ENCODE results near the gene SEZ6. TPM values are rescaled to one million over a fixed set of nuclear protein-coding genes. Genes with fewer than 3 reads are reported as not detected.

Gene SEZ6
- total RNA-seq, 1 donor from 2014 or later: not detected

- Mint-ChIP-seq H3K27ac (no peak overlapping the region), H3K27me3 (peaks cover 2% of the 10 kb centered on the region), H3K4me3 (no peak overlapping the region), H3K9me3 (no peaks in the 10 kb centered on the region), H3K4me1 (no peaks in the 10 kb centered on the region), H3K36me3 (ENCODE audit: low read depth) (no peaks in the 10 kb centered on the region)
- CTCF ChIA-PET: no interaction called here
- intact Hi-C loops (cut with micrococcal nuclease): no loop called here
- ATAC-seq (ENCODE audit: low read depth) (no peak), DNase-seq (no peak)
- TF ChIP-seq, protein P1, sequence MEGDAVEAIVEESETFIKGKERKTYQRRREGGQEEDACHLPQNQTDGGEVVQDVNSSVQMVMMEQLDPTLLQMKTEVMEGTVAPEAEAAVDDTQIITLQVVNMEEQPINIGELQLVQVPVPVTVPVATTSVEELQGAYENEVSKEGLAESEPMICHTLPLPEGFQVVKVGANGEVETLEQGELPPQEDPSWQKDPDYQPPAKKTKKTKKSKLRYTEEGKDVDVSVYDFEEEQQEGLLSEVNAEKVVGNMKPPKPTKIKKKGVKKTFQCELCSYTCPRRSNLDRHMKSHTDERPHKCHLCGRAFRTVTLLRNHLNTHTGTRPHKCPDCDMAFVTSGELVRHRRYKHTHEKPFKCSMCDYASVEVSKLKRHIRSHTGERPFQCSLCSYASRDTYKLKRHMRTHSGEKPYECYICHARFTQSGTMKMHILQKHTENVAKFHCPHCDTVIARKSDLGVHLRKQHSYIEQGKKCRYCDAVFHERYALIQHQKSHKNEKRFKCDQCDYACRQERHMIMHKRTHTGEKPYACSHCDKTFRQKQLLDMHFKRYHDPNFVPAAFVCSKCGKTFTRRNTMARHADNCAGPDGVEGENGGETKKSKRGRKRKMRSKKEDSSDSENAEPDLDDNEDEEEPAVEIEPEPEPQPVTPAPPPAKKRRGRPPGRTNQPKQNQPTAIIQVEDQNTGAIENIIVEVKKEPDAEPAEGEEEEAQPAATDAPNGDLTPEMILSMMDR (IDR thresholded peaks at IDR 0.05): no peak
- POLR2A ChIA-PET: no interaction called here
Measured at GRCh38 chr17:28989028-28989427, 16.8 kb downstream of the SEZ6 start.

- ChIA-PET POLR2A (no interaction called here), CTCF (no interaction called here)
- TF ChIP-seq, protein P1 (IDR thresholded peaks at IDR 0.05): no peak
- H3K27ac Mint-ChIP-seq: no peak overlapping the region
- no peaks in the 10 kb centered on the region for H3K36me3 Mint-ChIP-seq (ENCODE audit: low read depth)
- no peaks in the 10 kb centered on the region for H3K9me3 Mint-ChIP-seq
- peaks cover 2% of the 10 kb centered on the region for H3K27me3 Mint-ChIP-seq
- H3K4me1 Mint-ChIP-seq: peaks cover 5% of the 10 kb centered on the region
- ATAC-seq (ENCODE audit: low read depth): no peak
- intact Hi-C loops (cut with micrococcal nuclease): no loop called here
- DNase-seq: no peak
- H3K4me3 Mint-ChIP-seq: no peak overlapping the region
Measured at GRCh38 chr17:28988475-28988874, 17.4 kb downstream of the SEZ6 start.

GRCh38 chr17:28986714-28987655 is 18.8 kb downstream of the SEZ6 start:
- Mint-ChIP-seq H3K36me3 (ENCODE audit: low read depth) (no peaks in the 10 kb centered on the region), H3K27me3 (peaks cover 2% of the 10 kb centered on the region), H3K27ac (no peak overlapping the region), H3K4me1 (peaks cover 20% of the 10 kb centered on the region), H3K9me3 (no peaks in the 10 kb centered on the region), H3K4me3 (no peak overlapping the region)
- TF ChIP-seq, protein P1 (IDR thresholded peaks at IDR 0.05): no peak
- ChIA-PET CTCF (no interaction called here), POLR2A (interaction anchor here (0.8 kb wide), 1 partner anchor 19 kb away, joined by 3 read pairs; no protein-coding TSS in a partner anchor)
- ATAC-seq (ENCODE audit: low read depth) (no peak), DNase-seq (no peak)
- intact Hi-C loops (cut with micrococcal nuclease): no loop called here

DNA sequence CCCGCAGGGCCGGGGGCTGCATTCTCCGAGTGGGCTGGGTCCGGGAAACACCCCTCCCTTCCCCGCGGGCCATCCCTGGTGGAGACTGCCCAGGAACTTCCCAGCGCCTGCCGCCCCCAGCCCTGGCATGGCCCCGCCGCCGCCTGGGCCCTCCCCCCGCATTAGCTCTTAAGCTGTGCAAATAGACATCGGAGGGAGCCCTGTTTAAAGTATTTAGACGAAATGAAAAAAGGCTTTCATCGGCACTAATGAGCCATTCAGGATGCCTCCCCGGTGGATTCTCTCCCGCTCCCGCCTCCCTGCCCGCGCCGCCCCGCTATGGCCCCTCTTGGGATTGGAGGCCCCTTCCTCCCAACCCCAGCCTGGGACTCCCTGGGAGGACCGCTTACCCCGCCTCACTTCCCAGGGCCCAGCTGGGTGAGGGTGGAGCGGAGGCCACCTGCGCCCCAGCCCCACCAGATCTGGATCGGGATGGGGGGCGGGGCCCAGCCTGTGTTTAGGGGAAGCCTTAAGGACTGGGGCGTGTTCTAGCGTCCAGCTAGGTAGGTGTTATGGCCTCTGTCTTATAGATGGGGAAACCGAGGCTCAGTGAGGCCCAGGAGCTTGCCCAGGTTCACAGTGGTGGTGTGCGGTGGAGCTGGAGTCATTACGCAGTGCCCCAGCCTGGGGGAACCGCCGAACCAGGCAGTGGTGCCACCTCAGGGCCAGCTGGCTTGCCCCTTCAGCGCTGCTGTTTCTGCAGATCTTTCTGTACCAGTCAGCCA is 19.7 kb downstream of the SEZ6 start:
- Mint-ChIP-seq H3K9me3 (no peaks in the 10 kb centered on the region), H3K27me3 (peaks cover 2% of the 10 kb centered on the region), H3K27ac (no peak overlapping the region), H3K4me1 (peaks cover 22% of the 10 kb centered on the region), H3K36me3 (ENCODE audit: low read depth) (no peaks in the 10 kb centered on the region), H3K4me3 (no peak overlapping the region)
- ChIA-PET CTCF (no interaction called here), POLR2A (no interaction called here)
- no peak for DNase-seq
- TF ChIP-seq, protein P1 (IDR thresholded peaks at IDR 0.05): no peak
- ATAC-seq (ENCODE audit: low read depth): no peak
- intact Hi-C loops (cut with micrococcal nuclease): no loop called here
